SU-DHL-6 (cell line): ENCODE results near the gene ANO9.

Source experiments
- H2AFZ ChIP-seq: fragments of 200-600 bp; sonication (generic); 2 replicates; pipeline ENCODE4 v1.6.1; 2014; ENCODE audit warnings: low read depth, mild to moderate bottlenecking, moderate library complexity, mixed read lengths, antibody characterized with exemption, low read length; ENCODE audit not compliant: severe bottlenecking
- H3F3A ChIP-seq: fragments of 200-600 bp; shearing (Covaris generic); 2 replicates; pipeline ENCODE4 v1.6.0; 2016; ENCODE audit warnings: antibody characterized with exemption, mild to moderate bottlenecking; ENCODE audit not compliant: insufficient read depth
- H3K27ac ChIP-seq: fragments of 200-600 bp; sonication (generic); 2 replicates; pipeline ENCODE4 v1.5.1; 2016; ENCODE audit warnings: low read depth, mild to moderate bottlenecking, low read length, moderate library complexity, mixed read lengths
- H3K27me3 ChIP-seq: fragments of 200-600 bp; sonication (generic), shearing (Covaris generic); 2 replicates; pipeline ENCODE4 v1.6.0; 2014; ENCODE audit warnings: mild to moderate bottlenecking, low read length
- H3K36me3 ChIP-seq: fragments of 200-600 bp; sonication (generic); 2 replicates; pipeline ENCODE4 v1.6.1; 2014; ENCODE audit warnings: mild to moderate bottlenecking, low read length, mixed read lengths
- H3K4me2 ChIP-seq: fragments of 300-600, 200-600 bp; shearing (Covaris generic), sonication (generic); 2 replicates; pipeline ENCODE4 v1.6.0; 2014; ENCODE audit warnings: low read length, low read depth, mild to moderate bottlenecking; ENCODE audit not compliant: poor library complexity, severe bottlenecking
- H3K4me3 ChIP-seq: fragments of 200-600 bp; sonication (generic); 2 replicates; pipeline ENCODE4 v1.5.1; 2014; ENCODE audit warnings: antibody characterized with exemption, low read length, mild to moderate bottlenecking, mixed read lengths; ENCODE audit not compliant: insufficient read depth, poor library complexity, severe bottlenecking
- H3K79me2 ChIP-seq: fragments of 200-600 bp; sonication (generic); 2 replicates; pipeline ENCODE4 v1.6.1; 2014; ENCODE audit warnings: mild to moderate bottlenecking, low read length, moderate library complexity; ENCODE audit not compliant: insufficient read depth
- H3K9ac ChIP-seq: fragments of 200-600 bp; sonication (generic); 2 replicates; pipeline ENCODE4 v1.7.0; 2014; ENCODE audit warnings: mild to moderate bottlenecking, low read length
- H3K9me2 ChIP-seq: fragments of 200-600 bp; sonication (generic); replicated peaks from 2 replicates; pipeline ENCODE4 v1.6.1; 2014; ENCODE audit warnings: low read length; ENCODE audit not compliant: insufficient read depth
- H3K9me3 ChIP-seq: fragments of 200-600 bp; sonication (generic); 2 replicates; pipeline ENCODE4 v1.6.1; 2014; ENCODE audit warnings: low read length, mixed read lengths; ENCODE audit not compliant: insufficient read depth
- H4K20me1 ChIP-seq: fragments of 200-600 bp; sonication (generic); 2 replicates; pipeline ENCODE4 v1.6.1; 2014; ENCODE audit warnings: low read depth, mild to moderate bottlenecking, antibody characterized with exemption, low read length, moderate library complexity, mixed read lengths
- EZH2phosphoT487 ChIP-seq: fragments of 200-600 bp; sonication (generic), shearing (Covaris generic); conservative IDR thresholded peaks from 2 replicates; pipeline ENCODE4 v1.6.1; 2018; ENCODE audit warnings: mild to moderate bottlenecking, antibody characterized with exemption, low read length, moderate library complexity, mixed read lengths
- TF ChIP-seq, protein P1 (sequence below): fragments of 200-600 bp; sonication (generic); IDR thresholded peaks from one replicate; pipeline ENCODE4 v1.5.1; 2017; ENCODE audit warnings: antibody characterized with exemption, mild to moderate bottlenecking, low read length, moderate library complexity; ENCODE audit not compliant: insufficient read depth, poor library complexity, severe bottlenecking

ANO9 gene

DNA sequence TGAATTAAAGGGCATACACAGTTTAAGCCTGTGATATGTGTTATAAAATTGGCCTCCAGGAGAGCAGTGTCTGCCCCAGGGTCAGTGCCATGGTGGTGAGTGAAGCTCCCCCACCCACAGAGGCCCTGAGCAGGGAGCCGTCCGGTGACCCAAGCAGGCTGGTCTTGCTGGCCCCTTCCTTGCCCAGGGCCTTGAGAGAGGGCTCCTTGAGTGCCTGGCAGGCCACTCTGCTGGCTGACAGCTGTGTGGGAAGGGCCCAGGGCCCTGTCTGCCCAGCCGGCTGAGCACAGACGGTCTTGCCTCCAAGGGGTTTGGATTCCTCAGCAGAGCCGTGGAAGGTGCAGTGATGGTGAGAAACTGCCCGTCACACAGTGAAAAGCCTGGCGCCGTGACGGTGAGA is 34.1 kb upstream of the ANO9 start:
- no peaks in the 10 kb centered on the region for H3K27me3 ChIP-seq
- no peaks in the 10 kb centered on the region for H3K79me2 ChIP-seq
- H3K4me3 ChIP-seq, result no peak overlapping the region
- no peak overlapping the region for H3K4me2 ChIP-seq
- no peaks in the 10 kb centered on the region for H4K20me1 ChIP-seq
- H3K27ac ChIP-seq, result no peak overlapping the region
- TF ChIP-seq, protein P1, sequence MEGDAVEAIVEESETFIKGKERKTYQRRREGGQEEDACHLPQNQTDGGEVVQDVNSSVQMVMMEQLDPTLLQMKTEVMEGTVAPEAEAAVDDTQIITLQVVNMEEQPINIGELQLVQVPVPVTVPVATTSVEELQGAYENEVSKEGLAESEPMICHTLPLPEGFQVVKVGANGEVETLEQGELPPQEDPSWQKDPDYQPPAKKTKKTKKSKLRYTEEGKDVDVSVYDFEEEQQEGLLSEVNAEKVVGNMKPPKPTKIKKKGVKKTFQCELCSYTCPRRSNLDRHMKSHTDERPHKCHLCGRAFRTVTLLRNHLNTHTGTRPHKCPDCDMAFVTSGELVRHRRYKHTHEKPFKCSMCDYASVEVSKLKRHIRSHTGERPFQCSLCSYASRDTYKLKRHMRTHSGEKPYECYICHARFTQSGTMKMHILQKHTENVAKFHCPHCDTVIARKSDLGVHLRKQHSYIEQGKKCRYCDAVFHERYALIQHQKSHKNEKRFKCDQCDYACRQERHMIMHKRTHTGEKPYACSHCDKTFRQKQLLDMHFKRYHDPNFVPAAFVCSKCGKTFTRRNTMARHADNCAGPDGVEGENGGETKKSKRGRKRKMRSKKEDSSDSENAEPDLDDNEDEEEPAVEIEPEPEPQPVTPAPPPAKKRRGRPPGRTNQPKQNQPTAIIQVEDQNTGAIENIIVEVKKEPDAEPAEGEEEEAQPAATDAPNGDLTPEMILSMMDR, result no peak
- no peak for TF ChIP-seq EZH2phosphoT487
- no peaks in the 10 kb centered on the region for H3K9me3 ChIP-seq
- H3K9ac ChIP-seq, result no peak overlapping the region
- H3F3A ChIP-seq, result no peaks in the 10 kb centered on the region
- no peaks in the 10 kb centered on the region for H3K36me3 ChIP-seq
- no peaks in the 10 kb centered on the region for H3K9me2 ChIP-seq
- H2AFZ ChIP-seq, result no peak overlapping the region

DNA sequence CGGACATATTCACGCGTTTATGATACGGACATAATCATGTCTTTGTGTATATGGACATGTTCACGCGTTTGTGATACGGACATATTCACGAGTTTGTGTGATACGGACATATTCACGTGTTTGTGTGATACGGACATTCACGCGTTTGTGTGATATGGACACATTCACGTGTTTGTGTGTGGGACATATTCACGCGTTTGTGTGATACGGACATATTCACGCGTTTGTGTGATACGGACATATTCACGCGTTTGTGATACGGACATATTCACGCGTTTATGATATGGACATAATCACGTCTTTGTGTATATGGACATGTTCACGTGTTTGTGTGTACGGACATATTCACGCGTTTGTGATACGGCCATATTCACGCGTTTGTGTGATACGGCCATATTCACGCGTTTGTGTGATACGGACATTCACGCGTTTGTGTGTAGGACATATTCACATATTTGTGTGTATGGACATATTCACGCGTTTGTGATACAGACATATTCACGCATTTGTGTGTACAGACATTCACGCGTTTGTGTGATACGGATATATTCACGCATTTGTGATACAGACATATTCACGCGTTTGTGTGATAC is 33.2 kb upstream of the ANO9 start:
- no peak overlapping the region for H3K4me2 ChIP-seq
- no peak overlapping the region for H3K9ac ChIP-seq
- H3K9me2 ChIP-seq, result no peaks in the 10 kb centered on the region
- no peaks in the 10 kb centered on the region for H3K36me3 ChIP-seq
- no peak overlapping the region for H3K4me3 ChIP-seq
- H3K27ac ChIP-seq, result no peak overlapping the region
- H4K20me1 ChIP-seq, result no peaks in the 10 kb centered on the region
- H3K9me3 ChIP-seq, result no peaks in the 10 kb centered on the region
- no peaks in the 10 kb centered on the region for H3K27me3 ChIP-seq
- TF ChIP-seq, protein P1, result no peak
- no peak for TF ChIP-seq EZH2phosphoT487
- no peaks in the 10 kb centered on the region for H3K79me2 ChIP-seq
- H3F3A ChIP-seq, result no peaks in the 10 kb centered on the region
- no peak overlapping the region for H2AFZ ChIP-seq

DNA sequence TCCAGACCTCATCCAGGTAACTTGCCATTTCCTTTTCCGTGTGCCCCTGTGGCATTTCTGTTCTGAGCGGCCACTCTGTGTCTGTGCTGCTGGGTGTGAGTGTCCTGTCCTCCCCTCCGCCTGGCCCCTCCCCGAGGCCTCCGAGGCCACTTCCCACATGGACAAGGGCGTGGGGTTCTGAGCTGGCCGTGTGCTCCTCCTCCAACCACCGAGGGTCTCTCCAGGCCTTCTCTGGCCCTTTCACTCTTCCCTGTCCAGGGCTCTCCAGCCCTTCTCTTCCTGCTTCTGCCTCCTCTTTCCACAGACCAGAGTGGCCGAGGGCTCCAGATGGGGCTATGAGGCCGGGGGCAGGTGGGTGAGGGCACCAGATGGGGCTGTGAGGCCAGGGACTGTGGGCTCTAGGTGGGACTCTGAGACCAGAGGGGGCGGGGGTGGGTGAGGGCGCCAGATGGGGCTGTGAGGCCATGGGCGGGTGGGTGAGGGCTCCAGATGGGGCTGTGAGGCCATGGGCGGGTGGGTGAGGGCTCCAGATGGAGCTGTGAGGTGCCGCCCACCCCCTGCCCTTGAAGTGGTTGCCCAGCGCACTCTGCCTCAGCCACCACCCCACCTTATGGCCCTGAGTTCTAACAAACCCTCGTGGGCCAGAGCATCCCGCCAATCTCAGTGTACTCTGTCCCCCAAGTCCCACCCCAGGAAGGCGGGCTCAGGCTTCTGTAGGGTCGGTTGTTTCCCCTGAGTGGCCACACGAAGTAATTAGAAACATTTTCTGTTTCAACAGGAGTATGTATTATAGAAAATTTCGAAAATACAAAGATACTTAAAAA is 32.4 kb upstream of the ANO9 start:
- no peaks in the 10 kb centered on the region for H3K36me3 ChIP-seq
- no peaks in the 10 kb centered on the region for H3K9me3 ChIP-seq
- no peaks in the 10 kb centered on the region for H3K9me2 ChIP-seq
- TF ChIP-seq, protein P1, result no peak
- no peak for TF ChIP-seq EZH2phosphoT487
- no peak overlapping the region for H2AFZ ChIP-seq
- no peak overlapping the region for H3K4me2 ChIP-seq
- no peaks in the 10 kb centered on the region for H3K27me3 ChIP-seq
- no peaks in the 10 kb centered on the region for H4K20me1 ChIP-seq
- no peak overlapping the region for H3K4me3 ChIP-seq
- H3K9ac ChIP-seq, result no peak overlapping the region
- H3K27ac ChIP-seq, result no peak overlapping the region
- no peaks in the 10 kb centered on the region for H3K79me2 ChIP-seq
- H3F3A ChIP-seq, result no peaks in the 10 kb centered on the region
